Endothelial cell (in vitro differentiated cells): ENCODE measurements around the gene ZNF792. TPM values are rescaled to one million over a fixed set of nuclear protein-coding genes. Genes with fewer than 3 reads are reported as not detected.
"Not testable (repeated sequence)": the region's sequence is repeated elsewhere in the genome, so short reads cannot be mapped to it uniquely, and the experiment has no call there.

Source experiments
- DNase-seq: peaks from one replicate; pipeline ENCODE4 v3.0.0; 2021; ENCODE audit warnings: low spot score
- H3K27ac Mint-ChIP-seq: one replicate; pipeline ENCODE4 v1.8.0; 2021; ENCODE audit warnings: mixed read lengths, inconsistent platforms; ENCODE audit not compliant: unreplicated experiment
- H3K27me3 Mint-ChIP-seq: one replicate; pipeline ENCODE4 v1.8.0; 2021; ENCODE audit warnings: mild to moderate bottlenecking, moderate library complexity, mixed read lengths, inconsistent platforms; ENCODE audit not compliant: unreplicated experiment
- H3K36me3 Mint-ChIP-seq: one replicate; pipeline ENCODE4 v1.8.0; 2021; ENCODE audit warnings: mild to moderate bottlenecking, low read depth, mixed read lengths, inconsistent platforms; ENCODE audit not compliant: unreplicated experiment
- H3K4me1 Mint-ChIP-seq: one replicate; pipeline ENCODE4 v1.8.0; 2021; ENCODE audit warnings: mild to moderate bottlenecking, mixed read lengths, inconsistent platforms; ENCODE audit not compliant: unreplicated experiment
- H3K4me3 Mint-ChIP-seq: one replicate; pipeline ENCODE4 v1.8.0; 2021; ENCODE audit warnings: mild to moderate bottlenecking, mixed read lengths, inconsistent platforms; ENCODE audit not compliant: unreplicated experiment
- H3K9me3 Mint-ChIP-seq: one replicate; pipeline ENCODE4 v1.8.0; 2021; ENCODE audit warnings: mixed read lengths, inconsistent platforms; ENCODE audit not compliant: unreplicated experiment
- CTCF ChIP-seq: fragments of 200-600 bp; sonication (generic); IDR thresholded peaks from one replicate; pipeline ENCODE4 v1.5.0; 2021; ENCODE audit warnings: antibody characterized with exemption; ENCODE audit not compliant: unreplicated experiment
- total RNA-seq: library from RNA; stranded (reverse); fragmentation: NEBNext Ultra II Directional; extraction: Animal tissue kit (Norgen Biotek cat#: 25700); gene quantifications from one replicate; pipeline ENCODE4 v1.2.1, GENCODE V29; 2021; ENCODE audit not compliant: unreplicated experiment

The ZNF792 gene
- total RNA-seq, 1 donor from 2014 or later = 68.6 TPM

GRCh38 chr19:34926361-34926684 lies 37.7 kb downstream of the ZNF792 start:
- TF ChIP-seq CTCF = no peak
- Mint-ChIP-seq H3K36me3 (no peaks in the 10 kb centered on the region), H3K27ac (no peak overlapping the region), H3K4me3 (peak overlapping the region; percentile 94), H3K27me3 (peaks cover 1% of the 10 kb centered on the region), H3K4me1 (peaks cover 6% of the 10 kb centered on the region), H3K9me3 (peaks cover 6% of the 10 kb centered on the region)
- DNase-seq = no peak

- no peaks in the 10 kb centered on the region for H3K36me3 Mint-ChIP-seq
- DNase-seq = no peak
- peaks cover 11% of the 10 kb centered on the region for H3K9me3 Mint-ChIP-seq
- H3K27ac Mint-ChIP-seq = no peak overlapping the region
- H3K27me3 Mint-ChIP-seq = peaks cover 3% of the 10 kb centered on the region
- no peak overlapping the region for H3K4me3 Mint-ChIP-seq
- peaks cover 12% of the 10 kb centered on the region for H3K4me1 Mint-ChIP-seq
- TF ChIP-seq CTCF = no peak
These were observed 38.7 kb downstream of the ZNF792 start for GRCh38 chr19:34925278-34925855.

GRCh38 chr19:34920090-34920786 lies 43.8 kb downstream of the ZNF792 start:
- not testable (repeated sequence) for H3K27me3 Mint-ChIP-seq, H3K4me1 Mint-ChIP-seq, H3K27ac Mint-ChIP-seq, DNase-seq, H3K4me3 Mint-ChIP-seq
- Mint-ChIP-seq H3K36me3 (peaks cover 16% of the 10 kb centered on the region), H3K9me3 (peaks cover 22% of the 10 kb centered on the region)

- H3K27ac Mint-ChIP-seq = no peak overlapping the region
- peaks cover 2% of the 10 kb centered on the region for H3K27me3 Mint-ChIP-seq
- no peak overlapping the region for H3K4me3 Mint-ChIP-seq
- peaks cover 22% of the 10 kb centered on the region for H3K9me3 Mint-ChIP-seq
- H3K4me1 Mint-ChIP-seq = peaks cover 6% of the 10 kb centered on the region
- DNase-seq = no peak
- no peak for TF ChIP-seq CTCF
- H3K36me3 Mint-ChIP-seq = peaks cover 20% of the 10 kb centered on the region
These were observed 45.8 kb downstream of the ZNF792 start for GRCh38 chr19:34918190-34918589.

GRCh38 chr19:34917144-34917543 lies 46.9 kb downstream of the ZNF792 start:
- not testable (repeated sequence) for H3K27me3 Mint-ChIP-seq, H3K4me1 Mint-ChIP-seq, H3K4me3 Mint-ChIP-seq, DNase-seq, H3K27ac Mint-ChIP-seq
- Mint-ChIP-seq H3K36me3 (peaks cover 23% of the 10 kb centered on the region), H3K9me3 (peaks cover 21% of the 10 kb centered on the region)

GRCh38 chr19:34910770-34911169 lies 53.3 kb downstream of the ZNF792 start:
- peaks cover 16% of the 10 kb centered on the region for H3K36me3 Mint-ChIP-seq
- H3K9me3 Mint-ChIP-seq = peaks cover 6% of the 10 kb centered on the region
- TF ChIP-seq CTCF = no peak
- DNase-seq = no peak
- H3K4me1 Mint-ChIP-seq = no peaks in the 10 kb centered on the region
- H3K27ac Mint-ChIP-seq = no peak overlapping the region
- no peak overlapping the region for H3K4me3 Mint-ChIP-seq
- H3K27me3 Mint-ChIP-seq = peaks cover 3% of the 10 kb centered on the region
